ENCODE measurements around the gene GPA33. TPM values are rescaled to one million over a fixed set of nuclear protein-coding genes. Genes with fewer than 3 reads are reported as not detected.

GPA33 gene
- total and polyA plus RNA-seq, 10 of the 15 experiments (the other 5 are each of a cell fraction or from before 2014, with no cell fraction given): 0.09 to 0.27 (median 0.21) TPM; not detected in 1

GRCh38 chr1:167061073-167061464 is 29.1 kb downstream of the GPA33 start:
- ChIA-PET SMC1A (ENCODE audit: uncharacterized antibody, unreplicated experiment) (interaction anchor here (0.8 to 10.4 kb wide), 4 partner anchors 117 to 471 kb away, joined by 3 to 384 read pairs (median 4); no protein-coding TSS in a partner anchor), POLR2A (interaction anchor here (1.0 kb wide), 1 partner anchor 151 kb away, joined by 3 read pairs; no protein-coding TSS in a partner anchor), CTCF (interaction anchor here (0.9 to 18.3 kb wide), 16 partner anchors 10 to 484 kb away, joined by 3 to 734 read pairs (median 4); partner anchors contain the start of gene POU2F1), RAD21 (ENCODE audit: unreplicated experiment) (interaction anchor here (0.9 to 7.8 kb wide), 6 partner anchors 151 to 495 kb away, joined by 3 to 305 read pairs (median 6); no protein-coding TSS in a partner anchor)
- in situ Hi-C loops (cut with MboI) (no loop called here), intact Hi-C loops (cut with micrococcal nuclease; ENCODE audit: unreplicated experiment) (no loop called here)
- FAIRE-seq (no peak), ATAC-seq (no peak), DNase-seq (ENCODE audit: low read depth, low spot score) (no peak)
- H3K4me3 ChIP-seq: no peak overlapping the region
- no peaks in the 10 kb centered on the region for H3K9me3 ChIP-seq (replicated peaks; ENCODE audit: control insufficient read depth, insufficient read depth, low read length)
- 0 out of 2 replicates have a peak, but pooled peaks cover 3% of the 10 kb centered on the region for H3K4me1 ChIP-seq (ENCODE audit: control insufficient read depth, insufficient read depth, low read length)
- 46% methylated on average over 3 of the region's 3 CpGs for WGBS (ENCODE audit: insufficient coverage, insufficient replicate concordance, low lambda C conversion rate, missing lambda C conversion rate)
- H3K36me3 ChIP-seq (ENCODE audit: control insufficient read depth in 2 of 2, insufficient read depth in 2 of 2, low read length in 1 of 2): no peaks in the 10 kb centered on the region
- no peaks in the 10 kb centered on the region for H3K27me3 ChIP-seq (replicated peaks in 1 of 2; ENCODE audit: control insufficient read depth in 2 of 2, insufficient read depth in 2 of 2, low read length in 1 of 2)
- H3K79me2 ChIP-seq (ENCODE audit: control insufficient read depth, insufficient read depth, low read length): no peaks in the 10 kb centered on the region
- no peak for TF ChIP-seq ZBTB4 (CRISPR knock-in tag; IDR thresholded peaks at IDR 0.05)
- TF ChIP-seq IRF3 (IDR thresholded peaks at IDR 0.05): no peak
- no peak for TF ChIP-seq IKZF2 (IDR thresholded peaks at IDR 0.05)
- no peak for TF ChIP-seq ETV6 (conservative IDR thresholded peaks at IDR 0.05 in 1 of 2, IDR thresholded peaks at IDR 0.05 in 1 of 2; ENCODE audit: borderline replicate concordance in 1 of 2, low read depth in 1 of 2)
- TF ChIP-seq DPF2 (IDR thresholded peaks at IDR 0.05): no peak
- TF ChIP-seq ZNF274 (IDR thresholded peaks at IDR 0.05; ENCODE audit: insufficient read depth, insufficient read length): no peak
- no peak for TF ChIP-seq ELK1 (IDR thresholded peaks at IDR 0.05; ENCODE audit: low read depth, low read length)
- no peak for TF ChIP-seq CUX1 (IDR thresholded peaks at IDR 0.05; ENCODE audit: insufficient replicate concordance, low read depth, low read length)
- TF ChIP-seq JUNB (IDR thresholded peaks at IDR 0.05): no peak
- H3K27ac ChIP-seq (ENCODE audit: control insufficient read depth, insufficient read depth): no peak overlapping the region
- H3K9ac ChIP-seq (ENCODE audit: control insufficient read depth, insufficient read depth, low read length): no peak overlapping the region
- H4K20me1 ChIP-seq (ENCODE audit: control insufficient read depth, insufficient read depth): no peaks in the 10 kb centered on the region
- H3K4me2 ChIP-seq (ENCODE audit: control insufficient read depth, insufficient read depth): no peak overlapping the region
- no peak overlapping the region for H2AFZ ChIP-seq (ENCODE audit: control insufficient read depth, low read depth, low read length)
- BruUV-seq (replicated peaks): no TSS peak
